NT2/D1 (cell line): ENCODE data around the gene UBC.

Experiments
- SUZ12 ChIP-seq: IDR thresholded peaks from 2 replicates; pipeline ENCODE4 v1.6.1; 2011; ENCODE audit not compliant: insufficient read length, insufficient read depth; ENCODE audit errors: extremely low read depth
- ZNF274 ChIP-seq: IDR thresholded peaks from 2 replicates; pipeline ENCODE4 v1.6.1; 2011; ENCODE audit warnings: mild to moderate bottlenecking, low read depth, low read length

- no peak for TF ChIP-seq ZNF274
- no peak for TF ChIP-seq SUZ12
These were observed 35.5 kb downstream of the UBC start for GRCh38 chr12:124878795-124879516.
